GM12864 (cell line): Measurements from ENCODE around the gene PYY.

Experiments
- DNase-seq: peaks from one replicate; pipeline ENCODE4 v3.0.0-alpha.2; 2011; ENCODE audit warnings: low read depth
- H3K4me3 ChIP-seq: 2 replicates; pipeline ENCODE4 v1.5.1; 2011; ENCODE audit warnings: mild to moderate bottlenecking, low read depth, low read length, control low read depth
- TF ChIP-seq, protein P1 (sequence below): IDR thresholded peaks from 2 replicates; pipeline ENCODE4 v1.5.1; 2011; ENCODE audit warnings: low read depth, mild to moderate bottlenecking, moderate library complexity, low read length, control low read depth, inconsistent platforms; ENCODE audit errors: missing control alignments

PYY gene

DNA sequence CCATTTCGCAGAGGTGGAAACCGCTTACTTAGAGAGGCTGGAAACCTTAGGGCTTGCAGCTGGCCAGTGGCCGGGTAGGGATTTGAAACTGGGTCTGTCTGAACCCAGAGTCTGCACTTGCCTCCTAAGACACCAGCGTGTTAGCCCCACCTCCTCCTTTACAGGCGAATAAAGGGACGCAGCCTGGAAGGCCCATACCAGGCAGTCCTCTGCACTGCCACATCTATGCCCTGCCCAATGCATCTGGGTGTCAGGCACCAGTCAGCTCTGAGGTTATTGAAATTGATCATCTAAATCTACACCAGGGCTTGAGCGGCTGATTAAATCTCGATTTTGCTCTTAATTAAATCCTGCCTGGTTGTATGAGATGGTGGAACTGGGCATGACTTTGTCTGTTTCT, 30.8 kb upstream of the PYY start:
- DNase-seq: no peak
- TF ChIP-seq, protein P1, sequence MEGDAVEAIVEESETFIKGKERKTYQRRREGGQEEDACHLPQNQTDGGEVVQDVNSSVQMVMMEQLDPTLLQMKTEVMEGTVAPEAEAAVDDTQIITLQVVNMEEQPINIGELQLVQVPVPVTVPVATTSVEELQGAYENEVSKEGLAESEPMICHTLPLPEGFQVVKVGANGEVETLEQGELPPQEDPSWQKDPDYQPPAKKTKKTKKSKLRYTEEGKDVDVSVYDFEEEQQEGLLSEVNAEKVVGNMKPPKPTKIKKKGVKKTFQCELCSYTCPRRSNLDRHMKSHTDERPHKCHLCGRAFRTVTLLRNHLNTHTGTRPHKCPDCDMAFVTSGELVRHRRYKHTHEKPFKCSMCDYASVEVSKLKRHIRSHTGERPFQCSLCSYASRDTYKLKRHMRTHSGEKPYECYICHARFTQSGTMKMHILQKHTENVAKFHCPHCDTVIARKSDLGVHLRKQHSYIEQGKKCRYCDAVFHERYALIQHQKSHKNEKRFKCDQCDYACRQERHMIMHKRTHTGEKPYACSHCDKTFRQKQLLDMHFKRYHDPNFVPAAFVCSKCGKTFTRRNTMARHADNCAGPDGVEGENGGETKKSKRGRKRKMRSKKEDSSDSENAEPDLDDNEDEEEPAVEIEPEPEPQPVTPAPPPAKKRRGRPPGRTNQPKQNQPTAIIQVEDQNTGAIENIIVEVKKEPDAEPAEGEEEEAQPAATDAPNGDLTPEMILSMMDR: no peak
- no peak overlapping the region for H3K4me3 ChIP-seq

DNA sequence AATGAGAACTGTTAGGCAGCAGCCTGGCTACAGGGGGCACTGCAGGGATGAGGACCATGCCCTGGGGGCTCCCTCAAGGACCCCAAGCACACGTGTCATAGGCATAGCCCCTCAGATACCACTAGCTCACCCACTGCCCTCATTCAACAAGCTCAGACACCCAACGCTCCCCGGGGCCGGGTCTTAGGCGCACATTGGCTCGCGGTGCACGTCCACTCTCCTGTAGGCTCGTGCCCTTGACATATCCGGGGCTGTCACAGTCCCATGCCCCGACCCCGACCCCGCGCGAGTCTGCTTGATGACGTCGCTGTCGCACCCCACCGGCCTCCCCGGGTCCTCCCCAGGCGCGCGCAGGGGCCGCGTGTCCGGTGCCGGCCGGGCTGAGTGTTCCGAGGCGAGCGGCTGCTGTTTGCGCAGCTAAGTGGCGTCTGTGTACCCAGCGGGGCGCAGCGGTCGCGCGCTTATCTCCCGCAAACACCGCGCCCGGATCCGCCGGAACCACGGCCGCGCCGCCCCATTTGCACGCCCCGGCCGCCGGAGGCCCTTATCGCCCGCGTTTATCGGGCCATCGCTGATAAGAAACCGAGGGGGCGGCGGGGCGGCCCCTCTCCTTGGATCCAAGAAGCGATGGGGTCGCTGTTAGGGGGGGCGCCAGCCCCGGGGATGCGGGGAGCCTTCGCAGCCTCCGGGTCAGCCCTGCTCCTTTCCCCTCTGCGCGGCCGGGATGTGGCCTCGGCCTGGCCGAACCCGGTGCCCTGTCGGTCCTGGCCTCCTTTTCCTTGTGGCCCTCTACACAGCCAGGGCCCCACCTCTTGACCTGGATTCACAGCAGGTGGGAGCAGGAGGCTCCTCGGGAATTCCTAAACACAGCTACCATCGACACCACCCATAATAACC, 30.0 kb upstream of the PYY start:
- H3K4me3 ChIP-seq: no peak overlapping the region
- no peak for DNase-seq
- TF ChIP-seq, protein P1: peak; percentile 26

DNA sequence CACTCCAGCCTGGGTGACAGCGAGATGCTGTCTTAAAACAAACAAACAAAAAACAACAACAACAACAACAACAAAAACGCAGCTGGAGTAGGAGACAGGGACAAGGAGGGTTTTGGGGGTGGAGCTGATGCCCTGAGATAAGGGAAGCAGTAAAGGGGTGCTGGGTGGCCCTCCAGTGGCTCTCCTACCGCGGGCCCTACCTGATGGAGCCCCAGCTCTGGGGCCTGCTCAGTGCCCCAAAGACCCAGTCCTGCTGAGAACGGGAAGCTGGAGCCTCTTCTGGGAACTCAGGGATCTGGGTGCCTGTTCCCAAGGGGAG, 29.4 kb upstream of the PYY start:
- DNase-seq: no peak
- TF ChIP-seq, protein P1: no peak
- no peak overlapping the region for H3K4me3 ChIP-seq

DNA sequence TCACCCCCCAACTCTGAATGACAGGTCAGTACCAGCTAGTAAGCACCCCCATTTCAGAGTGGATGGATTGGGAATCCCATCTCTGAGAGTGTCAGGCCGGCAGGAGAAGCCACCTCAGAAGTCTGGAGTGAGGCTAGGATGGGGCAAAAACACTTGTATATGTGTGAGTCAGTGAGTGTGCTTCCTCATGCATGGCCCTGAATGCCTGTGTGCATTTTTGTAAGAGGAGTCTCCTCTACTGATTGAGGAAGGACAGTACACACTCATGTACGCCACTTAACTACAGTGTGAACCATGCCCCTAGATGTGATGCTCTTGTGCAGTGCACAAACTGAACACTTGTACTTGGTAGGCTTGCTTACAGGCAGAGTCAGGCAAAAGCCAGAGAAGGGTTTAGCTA, 28.4 kb upstream of the PYY start:
- DNase-seq: no peak
- H3K4me3 ChIP-seq: no peak overlapping the region
- TF ChIP-seq, protein P1: no peak

DNA sequence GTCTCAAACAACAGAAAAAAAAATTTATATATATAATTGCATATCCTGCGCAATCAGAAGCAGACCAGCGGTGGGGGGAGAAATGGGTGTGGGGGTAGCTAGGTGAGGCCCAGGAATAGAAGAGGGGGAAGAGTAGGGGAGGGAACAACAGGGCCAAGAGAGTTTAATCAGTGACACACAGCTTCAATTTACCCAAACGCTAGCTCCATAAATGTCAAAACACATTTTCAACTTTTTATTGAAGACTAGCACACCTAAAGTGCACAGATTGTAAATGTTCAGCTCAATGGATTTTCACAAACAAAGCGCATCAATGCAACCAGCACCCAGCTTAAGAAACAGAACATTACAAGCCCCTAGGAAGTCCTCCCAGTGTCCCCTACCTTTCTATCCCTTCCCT, 25.9 kb upstream of the PYY start:
- DNase-seq: no peak
- TF ChIP-seq, protein P1: no peak

DNA sequence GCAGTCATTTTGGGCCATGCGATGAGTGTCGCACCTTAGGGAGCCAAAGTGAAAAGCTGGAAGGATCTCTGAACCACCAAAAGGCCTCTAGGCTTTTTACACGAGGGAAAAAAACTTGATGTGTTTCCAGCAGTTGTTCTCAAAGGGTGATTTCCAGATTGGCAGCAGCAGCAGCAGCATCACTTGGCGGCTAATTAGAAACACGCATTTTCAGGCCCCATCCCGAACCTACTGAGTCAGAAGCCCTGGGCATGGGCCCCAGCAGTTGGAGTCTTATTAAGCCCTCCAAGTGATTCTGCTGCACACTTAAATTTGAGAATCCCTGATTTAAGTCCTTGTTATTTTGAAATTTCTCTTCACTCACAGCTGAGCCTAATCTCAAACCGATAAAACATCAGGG, 25.3 kb upstream of the PYY start:
- TF ChIP-seq, protein P1: no peak
- no peak overlapping the region for H3K4me3 ChIP-seq
- DNase-seq: no peak

More for the DNA sequence above, 25.9 kb upstream of the PYY start:
- no peak overlapping the region for H3K4me3 ChIP-seq

DNA sequence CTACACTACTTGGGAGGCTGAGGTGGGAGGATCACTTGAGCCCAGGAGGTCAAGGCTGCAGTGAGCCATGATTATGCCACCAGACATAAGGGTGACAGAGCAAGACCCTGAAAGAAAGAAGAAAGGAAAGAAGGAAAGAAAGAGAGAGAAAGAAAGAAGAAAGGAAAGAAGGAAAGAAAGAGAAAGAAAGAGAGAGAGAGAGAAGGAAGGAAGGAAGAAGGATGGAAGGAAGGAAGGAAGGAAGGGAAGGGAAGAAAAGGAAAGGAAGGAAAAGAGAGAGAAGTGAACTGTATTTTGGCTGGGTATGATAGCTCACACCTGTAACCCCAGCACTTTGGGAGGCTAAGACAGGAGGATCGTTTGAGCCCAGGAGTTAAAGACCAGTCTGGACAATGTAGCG, 24.3 kb upstream of the PYY start:
- no peak for DNase-seq
- no peak overlapping the region for H3K4me3 ChIP-seq
- TF ChIP-seq, protein P1: no peak
